Measurements from ENCODE around the gene LOXL1. TPM values are rescaled to one million over a fixed set of nuclear protein-coding genes. Genes with fewer than 3 reads are reported as not detected.
"Not testable (repeated sequence)": the region's sequence is repeated elsewhere in the genome, so short reads cannot be mapped to it uniquely, and the experiment has no call there.

LOXL1 gene
- total RNA-seq, 2 donors from 2014 or later: 8.6 to 14.5 TPM

GRCh38 chr15:73972984-73973682 lies 46.9 kb downstream of the LOXL1 start:
- DNase-seq (peak; percentile 86 to 90 (median 88)), ATAC-seq (peak; percentile 95)
- WGBS, 2 donors: 12 to 20% methylated on average over 12 to 25 of the region's 26 CpGs
- intact Hi-C loops (cut with DNase I): no loop called here
- TF ChIP-seq CTCF (IDR thresholded peaks at IDR 0.05) (peak; percentile 66 to 92 (median 83)), POLR2A (IDR thresholded peaks at IDR 0.05) (no peak)
- Histone ChIP-seq H3K4me1 (peaks cover 13% of the 10 kb centered on the region), H3K27me3 (peaks cover 0 to 7% of the 10 kb centered on the region in 2 donors), H3K27ac (no peak overlapping the region), H3K4me3 (no peak overlapping the region), H3K36me3 (replicated peaks in 1 of 2; ENCODE audit: insufficient read depth in 1 of 2, low read depth in 2 of 2) (no peaks in the 10 kb centered on the region), H3K9me3 (no peaks in the 10 kb centered on the region)

- H3K27ac ChIP-seq; ATAC-seq; H3K9me3 ChIP-seq; intact Hi-C loops (cut with DNase I); H3K4me3 ChIP-seq; H3K36me3 ChIP-seq (replicated peaks in 1 of 2; ENCODE audit: insufficient read depth in 1 of 2, low read depth in 2 of 2); H3K27me3 ChIP-seq; DNase-seq: not testable (repeated sequence)
- H3K4me1 ChIP-seq: peaks cover 13% of the 10 kb centered on the region
- 81 to 82% methylated on average over 19 to 36 of the region's 39 CpGs for WGBS, 2 donors
These were observed 47.5 kb downstream of the LOXL1 start for GRCh38 chr15:73973683-73974200.

- H3K36me3 ChIP-seq (replicated peaks in 1 of 2; ENCODE audit: insufficient read depth in 1 of 2, low read depth in 2 of 2); intact Hi-C loops (cut with DNase I); H3K9me3 ChIP-seq; H3K27me3 ChIP-seq; H3K4me3 ChIP-seq; ATAC-seq; DNase-seq; H3K27ac ChIP-seq: not testable (repeated sequence)
- peaks cover 13% of the 10 kb centered on the region for H3K4me1 ChIP-seq
- WGBS, 2 donors: 41 to 42% methylated on average over 18 of the region's 18 CpGs
These were observed 49.3 kb downstream of the LOXL1 start for GRCh38 chr15:73975440-73976125.

GRCh38 chr15:73978896-73979295 lies 52.6 kb downstream of the LOXL1 start:
- 54 to 61% methylated on average over 3 of the region's 3 CpGs for whole genome bisulfite sequencing, 2 donors
- Histone ChIP-seq H3K4me3 (no peak overlapping the region), H3K9me3 (no peaks in the 10 kb centered on the region), H3K27me3 (peaks cover 0 to 7% of the 10 kb centered on the region in 2 donors), H3K4me1 (peaks cover 8% of the 10 kb centered on the region), H3K27ac (peak overlapping the region in 1 of 4 donors; percentile 48), H3K36me3 (replicated peaks in 1 of 2; ENCODE audit: insufficient read depth in 1 of 2, low read depth in 2 of 2) (no peaks in the 10 kb centered on the region)
- DNase-seq: no peak
- no peak for TF ChIP-seq POLR2A (IDR thresholded peaks at IDR 0.05)
- intact Hi-C loops (cut with DNase I): no loop called here
- peak; percentile 38 for ATAC-seq

- 69 to 79% methylated on average over 1 of the region's 1 CpG for WGBS, 2 donors
- no peak for ATAC-seq
- intact Hi-C loops (cut with DNase I): no loop called here
These were observed 53.4 kb downstream of the LOXL1 start for GRCh38 chr15:73979636-73980035.

More at GRCh38 chr15:73979636-73980035, 53.4 kb downstream of the LOXL1 start:
- Histone ChIP-seq H3K27me3 (peaks cover 0 to 7% of the 10 kb centered on the region in 2 donors), H3K4me3 (no peak overlapping the region), H3K27ac (peak overlapping the region in 1 of 4 donors; percentile 48), H3K9me3 (no peaks in the 10 kb centered on the region), H3K4me1 (peaks cover 8% of the 10 kb centered on the region), H3K36me3 (replicated peaks in 1 of 2; ENCODE audit: insufficient read depth in 1 of 2, low read depth in 2 of 2) (no peaks in the 10 kb centered on the region)
- DNase-seq: no peak
- TF ChIP-seq CTCF (IDR thresholded peaks at IDR 0.05) (no peak), POLR2A (IDR thresholded peaks at IDR 0.05) (no peak)

Data from body of pancreas (tissue), 4 donors.